ENCODE results near the gene SPTB.

The SPTB gene

DNA sequence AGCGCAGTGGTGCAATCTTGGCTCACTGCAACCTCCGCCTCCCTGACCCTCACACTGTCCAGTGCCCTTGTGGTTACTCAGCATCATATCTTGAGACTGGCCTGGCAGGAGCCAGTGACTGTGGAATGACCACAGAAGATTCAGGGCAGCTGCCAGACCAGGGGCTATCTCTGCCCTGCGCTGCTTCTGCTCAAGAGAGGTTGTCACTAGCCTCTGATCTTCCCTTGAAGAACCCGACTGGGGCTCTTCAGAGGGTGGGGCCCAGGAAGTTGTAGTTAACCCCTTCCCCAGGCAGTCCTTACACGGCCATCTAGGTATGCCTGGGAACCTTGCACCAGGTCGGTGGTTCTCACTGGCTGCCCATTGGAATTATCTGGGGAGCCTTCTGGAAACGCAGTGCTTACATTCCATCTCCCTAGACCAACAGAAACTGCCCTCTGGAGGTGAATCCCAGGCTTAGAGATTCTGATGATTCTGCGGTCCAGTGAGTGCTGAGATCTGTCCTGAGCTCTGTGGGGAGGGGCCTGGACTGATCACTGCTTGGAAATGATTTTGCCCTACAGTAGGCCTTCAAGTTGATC lies 134.1 kb downstream of the SPTB start:
- H3K27ac ChIP-seq = no peak overlapping the region

DNA sequence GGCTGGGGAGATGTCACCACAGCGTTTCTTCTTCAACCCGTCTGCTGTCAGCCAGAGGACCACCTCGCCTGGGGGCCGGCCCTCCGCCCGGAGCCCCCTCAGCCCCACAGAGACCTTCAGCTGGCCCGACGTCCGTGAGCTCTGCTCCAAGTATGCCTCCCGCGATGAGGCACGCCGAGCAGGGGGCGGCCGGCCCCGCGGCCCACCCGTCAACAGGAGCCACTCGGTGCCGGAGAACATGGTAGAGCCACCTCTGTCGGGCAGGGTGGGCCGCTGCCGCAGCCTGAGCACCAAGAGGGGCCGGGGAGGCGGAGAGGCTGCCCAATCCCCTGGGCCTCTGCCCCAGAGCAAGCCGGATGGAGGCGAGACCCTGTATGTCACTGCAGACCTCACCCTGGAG lies 136.6 kb downstream of the SPTB start:
- no peak overlapping the region for H3K27ac ChIP-seq
- TF ChIP-seq, protein P1, sequence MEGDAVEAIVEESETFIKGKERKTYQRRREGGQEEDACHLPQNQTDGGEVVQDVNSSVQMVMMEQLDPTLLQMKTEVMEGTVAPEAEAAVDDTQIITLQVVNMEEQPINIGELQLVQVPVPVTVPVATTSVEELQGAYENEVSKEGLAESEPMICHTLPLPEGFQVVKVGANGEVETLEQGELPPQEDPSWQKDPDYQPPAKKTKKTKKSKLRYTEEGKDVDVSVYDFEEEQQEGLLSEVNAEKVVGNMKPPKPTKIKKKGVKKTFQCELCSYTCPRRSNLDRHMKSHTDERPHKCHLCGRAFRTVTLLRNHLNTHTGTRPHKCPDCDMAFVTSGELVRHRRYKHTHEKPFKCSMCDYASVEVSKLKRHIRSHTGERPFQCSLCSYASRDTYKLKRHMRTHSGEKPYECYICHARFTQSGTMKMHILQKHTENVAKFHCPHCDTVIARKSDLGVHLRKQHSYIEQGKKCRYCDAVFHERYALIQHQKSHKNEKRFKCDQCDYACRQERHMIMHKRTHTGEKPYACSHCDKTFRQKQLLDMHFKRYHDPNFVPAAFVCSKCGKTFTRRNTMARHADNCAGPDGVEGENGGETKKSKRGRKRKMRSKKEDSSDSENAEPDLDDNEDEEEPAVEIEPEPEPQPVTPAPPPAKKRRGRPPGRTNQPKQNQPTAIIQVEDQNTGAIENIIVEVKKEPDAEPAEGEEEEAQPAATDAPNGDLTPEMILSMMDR (conservative IDR thresholded peaks at IDR 0.05) = no peak

More for the DNA sequence above, 134.1 kb downstream of the SPTB start:
- TF ChIP-seq, protein P1 (conservative IDR thresholded peaks at IDR 0.05) = no peak

DNA sequence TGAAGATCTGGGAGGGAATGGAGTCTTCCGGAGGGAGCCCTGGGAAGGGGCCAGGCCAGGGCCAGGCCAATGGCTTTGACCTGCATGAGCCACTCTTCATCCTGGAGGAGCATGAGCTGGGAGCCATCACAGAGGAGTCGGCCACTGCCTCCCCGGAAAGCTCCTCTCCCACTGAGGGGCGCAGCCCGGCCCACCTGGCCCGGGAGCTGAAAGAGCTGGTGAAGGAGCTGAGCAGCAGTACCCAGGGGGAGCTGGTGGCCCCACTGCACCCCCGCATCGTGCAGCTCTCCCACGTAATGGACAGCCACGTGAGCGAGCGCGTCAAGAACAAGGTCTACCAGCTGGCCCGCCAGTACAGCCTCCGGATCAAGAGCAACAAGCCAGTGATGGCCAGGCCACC lies 137.7 kb downstream of the SPTB start:
- TF ChIP-seq, protein P1 (conservative IDR thresholded peaks at IDR 0.05) = no peak
- H3K27ac ChIP-seq = no peak overlapping the region

DNA sequence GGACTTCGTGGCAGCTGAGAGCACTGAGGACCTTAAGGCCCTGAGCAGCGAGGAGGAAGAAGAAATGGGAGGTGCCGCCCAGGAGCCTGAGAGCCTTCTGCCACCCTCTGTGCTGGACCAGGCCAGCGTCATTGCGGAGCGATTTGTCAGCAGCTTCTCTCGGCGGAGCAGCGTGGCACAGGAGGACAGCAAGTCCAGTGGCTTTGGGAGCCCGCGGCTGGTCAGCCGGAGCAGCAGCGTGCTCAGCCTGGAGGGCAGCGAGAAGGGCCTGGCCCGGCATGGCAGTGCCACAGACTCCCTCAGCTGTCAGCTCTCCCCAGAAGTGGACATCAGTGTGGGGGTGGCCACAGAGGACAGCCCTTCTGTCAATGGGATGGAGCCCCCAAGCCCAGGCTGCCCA lies 138.5 kb downstream of the SPTB start:
- TF ChIP-seq, protein P1 (conservative IDR thresholded peaks at IDR 0.05) = no peak

DNA sequence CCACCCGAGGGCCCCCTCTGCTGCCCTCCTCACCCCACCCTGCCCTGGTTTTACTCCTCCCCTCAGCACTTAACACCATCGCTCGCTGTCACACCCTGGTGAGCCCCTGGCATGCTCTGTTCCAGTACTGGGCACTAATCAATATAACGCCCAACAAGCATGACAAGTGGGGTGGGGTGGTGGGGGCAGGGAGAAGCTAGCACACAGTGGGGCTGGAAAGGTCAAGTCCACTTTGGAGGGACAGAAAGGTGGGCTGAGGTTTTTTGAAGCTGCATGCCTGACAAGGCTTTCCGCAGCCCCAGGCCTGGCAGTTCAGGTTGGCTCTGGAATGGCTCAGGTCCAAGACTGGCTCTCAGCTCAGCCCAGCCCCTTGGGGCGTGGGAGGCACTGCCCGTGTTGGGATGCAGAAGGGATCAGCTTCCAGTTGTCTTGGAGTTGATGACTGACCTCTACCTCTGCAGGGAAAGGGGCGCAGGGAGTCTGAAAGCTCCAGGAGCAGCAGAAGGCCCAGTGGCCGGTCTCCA lies 141.4 kb downstream of the SPTB start:
- no peak overlapping the region for H3K27ac ChIP-seq
- TF ChIP-seq, protein P1 (conservative IDR thresholded peaks at IDR 0.05) = no peak

More for the DNA sequence above, 138.5 kb downstream of the SPTB start:
- no peak overlapping the region for H3K27ac ChIP-seq

DNA sequence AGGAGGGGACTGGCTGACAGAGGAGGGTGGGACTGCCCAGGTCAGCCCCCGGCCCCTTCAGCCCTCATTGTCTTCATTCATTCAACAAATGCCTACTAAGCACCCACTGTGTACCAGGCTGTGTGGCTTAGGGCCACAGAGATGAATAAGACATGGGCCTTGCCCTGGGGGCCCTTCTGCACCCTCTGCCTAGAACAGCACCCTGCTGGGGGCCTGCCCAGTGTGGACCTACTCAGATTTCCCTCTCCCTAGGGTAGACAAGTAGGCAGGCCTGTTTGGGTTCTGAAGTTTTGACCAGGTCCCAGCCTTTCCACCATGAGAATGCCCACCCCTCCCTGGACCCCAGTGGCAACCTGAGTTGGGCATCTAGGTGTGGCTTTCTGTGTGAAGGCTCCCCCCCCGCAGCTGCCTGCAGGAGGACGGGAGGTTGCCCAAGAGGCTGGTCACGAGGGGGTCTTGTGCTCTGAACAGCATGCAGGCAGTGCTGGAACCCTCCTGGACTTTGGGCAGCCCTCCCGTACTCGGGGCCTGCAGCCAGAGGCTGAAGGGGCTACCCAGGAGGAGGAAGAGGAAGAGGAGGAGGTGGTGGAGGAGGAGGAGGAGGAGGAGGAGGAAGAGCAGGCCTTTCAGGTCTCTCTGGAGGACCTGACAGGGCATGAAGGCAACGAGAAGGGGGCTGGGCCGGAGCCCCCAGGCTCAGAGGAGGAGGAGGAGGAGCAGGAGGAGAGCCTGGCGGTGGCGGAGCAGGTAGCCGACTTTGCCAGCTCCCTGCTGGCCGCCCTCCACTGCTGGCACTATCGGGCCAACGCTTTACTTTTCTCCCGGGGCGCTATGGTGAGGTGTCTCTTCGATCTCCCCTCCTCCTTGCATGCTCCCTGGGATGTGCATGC lies 142.1 kb downstream of the SPTB start:
- H3K27ac ChIP-seq = no peak overlapping the region
- TF ChIP-seq, protein P1 (conservative IDR thresholded peaks at IDR 0.05) = no peak
